ENCODE data around the gene FAM3D.
A peak's percentile ranks its signal among the peaks of the same experiment; 100 is the strongest.

FAM3D gene

GRCh38 chr3:58652624-58653023 is 13.9 kb downstream of the FAM3D start:
- DNase-seq, result no peak

- DNase-seq, result no peak
Observed at GRCh38 chr3:58651276-58651675, 15.3 kb downstream of the FAM3D start.

GRCh38 chr3:58647381-58648141 is 19.0 kb downstream of the FAM3D start:
- DNase-seq, result no peak

GRCh38 chr3:58646503-58646902 is 20.1 kb downstream of the FAM3D start:
- DNase-seq, result no peak

- DNase-seq, result no peak
Observed at GRCh38 chr3:58645726-58646125, 20.8 kb downstream of the FAM3D start.

GRCh38 chr3:58642846-58643245 is 23.7 kb downstream of the FAM3D start:
- no peak for DNase-seq

GRCh38 chr3:58640700-58641372 is 25.7 kb downstream of the FAM3D start:
- peak; percentile 56 for DNase-seq

- no peak for DNase-seq
Observed at GRCh38 chr3:58639842-58640241, 26.7 kb downstream of the FAM3D start.

- DNase-seq, result no peak
Observed at GRCh38 chr3:58639001-58639400, 27.6 kb downstream of the FAM3D start.

- no peak for DNase-seq
Observed at GRCh38 chr3:58638591-58638990, 28.0 kb downstream of the FAM3D start.

- DNase-seq, result no peak
Observed at GRCh38 chr3:58637509-58637908, 29.1 kb downstream of the FAM3D start.

- DNase-seq, result no peak
Observed at GRCh38 chr3:58635371-58636285, 30.9 kb downstream of the FAM3D start.

- no peak for DNase-seq
Observed at GRCh38 chr3:58633157-58633865, 33.3 kb downstream of the FAM3D start.

- no peak for DNase-seq
Observed at GRCh38 chr3:58631742-58632141, 34.8 kb downstream of the FAM3D start.

GRCh38 chr3:58630710-58631092 is 35.9 kb downstream of the FAM3D start:
- no peak for DNase-seq

GRCh38 chr3:58630076-58630709 is 36.4 kb downstream of the FAM3D start:
- peak; percentile 65 for DNase-seq

- no peak for DNase-seq
Observed at GRCh38 chr3:58629629-58630028, 36.9 kb downstream of the FAM3D start.

GRCh38 chr3:58628823-58629562 is 37.6 kb downstream of the FAM3D start:
- DNase-seq, result no peak

- DNase-seq, result no peak
Observed at GRCh38 chr3:58627941-58628340, 38.6 kb downstream of the FAM3D start.

GRCh38 chr3:58627570-58627885 is 39.0 kb downstream of the FAM3D start:
- no peak for DNase-seq

GRCh38 chr3:58626841-58627569 is 39.6 kb downstream of the FAM3D start:
- DNase-seq, result no peak

Measured in activated CD4-positive, CD25-positive, alpha-beta regulatory T cell treated with anti-CD3 and anti-CD28 coated beads, Interleukin-2, amount 50 U/mL, for 72 hours (primary cell).